ENCODE measurements around the gene TCEAL6.
A peak's percentile ranks its signal among the peaks of the same experiment; 100 is the strongest.
"Not testable (repeated sequence)": the region's sequence is repeated elsewhere in the genome, so short reads cannot be mapped to it uniquely, and the experiment has no call there.

TCEAL6 gene

GRCh38 chrX:102142274-102142673, at the start of gene TCEAL6:
TCEAL6 (minus strand) TSS chrX:102142481.
- not testable (repeated sequence) for DNase-seq

DNA sequence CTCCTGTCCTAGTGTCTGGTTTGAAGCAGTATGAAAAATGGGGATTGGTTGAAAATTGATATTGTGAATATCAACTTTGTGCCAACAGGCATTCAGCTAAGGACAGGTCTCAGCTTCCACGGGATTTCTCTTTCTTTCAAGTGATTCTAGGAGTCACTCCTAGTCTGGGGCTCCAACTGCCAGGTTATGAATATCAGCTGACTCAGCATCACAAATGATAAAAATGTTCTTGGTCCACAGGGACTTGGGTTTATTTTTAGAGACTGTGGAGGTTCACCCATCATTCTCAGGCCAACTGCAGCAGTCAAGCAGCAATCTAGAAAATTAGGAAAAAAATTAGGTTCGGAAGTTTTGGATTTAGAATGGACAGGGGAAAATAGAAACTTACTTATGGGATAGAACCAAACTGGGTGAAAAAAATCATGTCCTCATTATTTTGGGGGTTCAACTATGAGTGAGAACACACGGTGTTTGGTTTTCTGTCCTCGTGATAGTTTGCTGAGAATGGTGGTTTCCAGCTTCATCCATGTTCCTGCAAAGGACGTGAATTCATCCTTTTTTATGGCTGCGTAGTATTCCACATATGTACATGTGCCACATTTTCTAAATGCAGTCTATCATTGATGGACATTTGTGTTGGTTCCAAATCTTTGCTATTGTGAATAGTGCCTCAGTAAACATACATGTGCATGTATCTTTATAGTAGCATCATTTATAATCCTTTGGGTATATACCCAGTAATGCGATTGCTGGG, 43.9 kb upstream of the TCEAL6 start:
- DNase-seq = no peak

- DNase-seq = peak; percentile 43
Observed at GRCh38 chrX:102155806-102156179, 13.5 kb upstream of the TCEAL6 start, which contains the start of gene BEX5. BEX5 (minus strand) TSS chrX:102155977; CDS start chrX:102154265, 1,712 bp downstream.

DNA sequence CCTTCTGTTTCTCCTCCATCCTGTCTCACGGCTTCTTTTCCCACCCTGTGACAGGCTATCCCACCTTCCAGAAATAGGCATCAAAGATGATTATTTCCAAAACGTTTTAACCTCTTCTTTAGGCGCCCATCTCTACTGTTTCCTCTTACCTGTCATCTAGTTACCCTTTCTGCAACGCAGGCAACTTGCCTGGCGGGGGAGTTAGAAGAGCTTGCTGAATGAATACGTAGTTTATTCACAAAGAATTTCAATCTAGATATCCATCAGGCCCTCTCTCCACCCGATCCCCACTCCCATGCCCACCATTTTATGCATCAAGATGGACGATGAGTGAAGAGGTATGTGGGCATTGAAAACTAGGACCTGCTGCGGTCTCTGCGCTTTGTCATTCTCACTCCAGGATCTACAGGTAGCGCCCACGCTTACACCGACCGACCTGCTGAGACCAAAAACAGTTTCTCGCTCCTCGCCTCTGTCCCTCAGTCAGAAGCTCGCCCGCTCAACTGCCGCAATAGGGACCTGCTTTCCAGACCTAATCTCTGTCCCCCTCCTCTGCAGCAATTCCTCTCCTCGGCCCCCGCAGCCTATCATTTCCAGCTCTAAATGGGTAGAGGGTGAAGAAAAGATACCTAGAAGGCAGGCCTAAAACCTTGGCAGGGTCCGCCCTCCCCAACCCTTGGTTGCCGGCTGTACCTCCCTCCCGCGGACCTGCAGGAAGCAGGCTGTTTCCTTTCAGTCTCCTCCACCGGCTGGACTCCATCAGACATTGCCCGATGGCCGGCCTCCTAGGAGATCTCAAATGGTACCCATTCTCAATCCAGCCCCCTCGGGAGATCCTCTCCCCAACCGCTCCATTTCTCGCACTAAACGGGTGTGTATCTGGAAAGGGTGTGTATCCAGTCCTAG, 12.9 kb upstream of the TCEAL6 start:
- peak; percentile 18 for DNase-seq

- DNase-seq = no peak
Observed at GRCh38 chrX:102154218-102154860, 12.1 kb upstream of the TCEAL6 start.

DNA sequence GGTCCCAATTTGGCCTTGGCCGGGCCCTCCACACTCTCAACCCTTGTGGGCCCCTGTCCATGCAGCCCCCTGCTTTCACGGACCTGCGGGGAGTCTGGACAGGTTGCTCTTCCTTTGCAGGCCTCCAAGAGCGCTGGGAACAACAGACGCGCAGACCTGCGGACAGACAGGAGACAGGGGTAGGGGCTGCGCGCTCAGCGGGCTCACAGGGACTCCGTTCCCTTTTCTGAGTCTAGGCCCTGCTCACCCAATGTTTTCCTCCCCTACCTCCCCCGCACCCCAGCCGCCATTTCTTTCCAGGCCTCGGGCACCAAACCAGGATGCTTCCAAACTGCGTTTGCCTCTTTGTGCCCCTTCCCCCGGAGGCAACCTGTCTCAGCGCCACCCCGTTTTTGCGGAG, 650 bp downstream of the TCEAL6 start:
- not testable (repeated sequence) for DNase-seq

GRCh38 chrX:102140876-102141275, 1.4 kb downstream of the TCEAL6 start:
- DNase-seq = not testable (repeated sequence)

GRCh38 chrX:102138064-102138463, 4.2 kb downstream of the TCEAL6 start:
- DNase-seq = no peak

GRCh38 chrX:102129473-102129872, 12.8 kb downstream of the TCEAL6 start:
- no peak for DNase-seq

DNA sequence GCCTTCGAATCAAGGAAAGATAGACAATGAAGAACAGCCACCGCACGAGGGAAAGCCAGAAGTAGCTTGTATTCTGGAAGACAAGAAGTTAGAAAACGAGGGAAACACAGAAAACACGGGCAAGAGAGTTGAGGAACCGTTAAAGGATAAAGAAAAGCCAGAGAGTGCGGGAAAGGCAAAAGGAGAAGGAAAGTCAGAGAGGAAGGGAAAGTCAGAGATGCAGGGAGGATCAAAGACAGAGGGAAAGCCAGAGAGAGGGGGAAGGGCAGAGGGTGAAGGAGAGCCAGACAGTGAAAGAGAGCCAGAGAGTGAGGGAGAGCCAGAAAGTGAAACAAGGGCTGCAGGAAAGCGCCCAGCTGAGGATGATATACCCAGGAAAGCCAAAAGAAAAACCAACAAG, 15.4 kb downstream of the TCEAL6 start:
- DNase-seq = no peak

DNA sequence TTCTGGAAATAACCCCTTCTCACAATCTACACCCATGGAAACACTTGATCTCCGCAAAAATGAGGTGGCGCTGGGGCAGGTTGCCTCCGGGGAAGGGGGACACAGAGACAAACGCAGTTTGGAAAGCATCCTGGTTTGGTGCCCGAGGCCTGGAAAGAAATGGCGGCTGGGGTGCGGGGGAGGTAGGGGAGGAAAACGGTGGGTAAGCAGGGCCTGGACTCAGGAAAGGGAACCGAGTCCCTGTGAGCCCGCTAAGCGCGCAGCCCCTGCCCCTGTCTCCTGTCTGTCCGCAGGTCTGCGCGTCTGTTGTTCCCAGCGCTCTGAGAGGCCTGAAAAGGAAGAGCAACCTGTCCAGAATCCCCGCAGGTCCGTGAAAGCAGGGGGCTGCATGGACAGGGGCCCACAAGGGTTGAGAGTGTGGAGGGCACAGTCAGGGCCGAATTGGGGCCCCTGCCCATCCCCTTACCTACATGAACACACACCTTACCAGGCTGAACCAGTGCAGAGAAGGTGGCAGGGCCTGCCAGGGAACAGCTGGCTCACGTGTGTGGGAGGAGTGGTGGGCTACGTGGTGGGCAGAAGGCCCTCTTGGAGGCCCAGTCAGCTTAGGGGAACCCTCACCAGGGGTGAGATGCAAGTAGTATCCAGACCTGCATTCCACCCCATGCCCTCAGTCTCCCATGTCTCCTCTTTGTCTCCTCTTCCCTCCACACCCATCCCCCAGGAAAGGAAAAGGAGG, 16.0 kb downstream of the TCEAL6 start:
- not testable (repeated sequence) for DNase-seq

DNA sequence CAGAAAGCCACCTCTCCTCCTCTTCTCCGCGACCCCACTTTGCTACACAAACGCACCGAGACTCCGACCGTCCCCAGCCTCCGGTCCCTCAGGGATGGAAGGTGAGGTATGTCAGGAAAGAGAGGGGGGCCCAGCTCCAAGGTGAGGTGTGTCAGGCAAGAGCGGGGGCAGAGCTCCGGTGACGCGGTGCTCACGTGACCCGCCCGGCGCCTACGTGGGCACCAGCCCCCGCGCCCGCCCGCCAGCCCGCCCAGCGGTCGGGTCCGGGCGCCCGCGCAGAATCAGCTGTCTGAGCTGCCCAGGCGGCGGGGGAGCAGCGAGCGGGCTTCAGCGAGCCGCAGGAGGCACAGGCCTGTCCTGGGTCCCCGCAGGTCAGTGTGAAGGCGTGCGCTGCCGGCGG, 16.8 kb downstream of the TCEAL6 start, which contains the start of gene TCEAL2:
TCEAL2 (plus strand) TSS at position 244 of the 400 bp plus-strand sequence. CDS start 1,152 bp downstream, outside the sequence.
- not testable (repeated sequence) for DNase-seq

DNA sequence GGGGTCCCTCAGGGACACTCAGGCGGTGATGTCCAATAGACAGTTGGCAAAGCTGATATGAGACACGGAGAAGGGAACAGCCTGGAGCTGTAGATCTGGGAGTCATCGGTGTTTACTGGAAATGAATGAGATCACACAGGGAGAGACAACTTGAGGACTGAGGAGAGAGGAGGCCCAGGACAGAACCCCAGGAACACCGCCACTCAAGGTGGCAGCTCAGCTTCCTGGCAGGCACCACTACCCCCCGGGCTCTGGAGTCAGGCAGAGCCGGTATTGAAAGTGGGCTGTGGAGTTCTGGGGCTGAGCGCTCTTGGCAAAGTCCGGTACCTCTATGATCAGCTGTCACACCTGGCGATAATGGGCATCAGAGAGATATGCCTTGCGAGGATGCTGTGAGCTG, 17.3 kb downstream of the TCEAL6 start:
- DNase-seq = not testable (repeated sequence)

GRCh38 chrX:102115748-102116147, 26.5 kb downstream of the TCEAL6 start:
- DNase-seq = no peak

DNA sequence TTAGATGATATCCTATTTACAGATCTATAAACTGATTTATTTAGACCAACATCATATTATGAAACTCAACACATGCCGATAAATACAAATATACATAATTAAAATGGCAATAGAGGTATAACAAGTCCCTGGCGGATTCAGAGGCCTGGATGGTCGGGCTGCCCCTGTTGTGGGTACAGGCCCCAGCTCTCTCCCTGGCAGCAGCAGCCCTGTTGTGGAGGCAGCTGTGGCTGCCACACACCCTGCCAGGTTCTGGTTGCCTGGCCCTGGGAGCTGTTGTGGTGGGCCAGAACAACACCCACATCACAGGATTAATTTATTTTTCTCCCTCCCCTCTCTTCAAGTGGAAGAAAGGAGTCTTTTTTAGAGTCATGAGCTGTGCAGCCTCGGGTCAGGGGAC, 28.9 kb downstream of the TCEAL6 start:
- DNase-seq = no peak
